ACC112 (cell line): Measurements from ENCODE around the gene MYLK4.
"Not testable (repeated sequence)": the region's sequence is repeated elsewhere in the genome, so short reads cannot be mapped to it uniquely, and the experiment has no call there.

ENCODE experiments used
- H2AFZ ChIP-seq: fragments of 200-600 bp; sonication (generic); one replicate; pipeline ENCODE4 v1.6.0; 2017; ENCODE audit warnings: antibody characterized with exemption, low read length; ENCODE audit not compliant: unreplicated experiment
- H3K27ac ChIP-seq: fragments of 200-600 bp; sonication (generic); 2 replicates; pipeline ENCODE4 v1.5.1; 2014; ENCODE audit warnings: low read depth, mild to moderate bottlenecking, antibody characterized with exemption, low read length, moderate library complexity
- H3K27me3 ChIP-seq: fragments of 200-600 bp; sonication (generic); 2 replicates; pipeline ENCODE4 v1.6.1; 2014; ENCODE audit warnings: mild to moderate bottlenecking, antibody characterized with exemption, low read length, moderate library complexity, mixed read lengths; ENCODE audit not compliant: insufficient read depth
- H3K36me3 ChIP-seq: fragments of 200-600 bp; sonication (generic); 2 replicates; pipeline ENCODE4 v1.6.1; 2016; ENCODE audit warnings: mild to moderate bottlenecking, antibody characterized with exemption, low read length, moderate library complexity, mixed read lengths; ENCODE audit not compliant: insufficient read depth
- H3K4me1 ChIP-seq: fragments of 200-600 bp; sonication (generic); one replicate; pipeline ENCODE4 v1.6.1; 2016; ENCODE audit warnings: low read length, mixed read lengths; ENCODE audit not compliant: insufficient read depth, unreplicated experiment, control insufficient read depth
- H3K4me3 ChIP-seq: fragments of 200-600 bp; sonication (generic); 2 replicates; pipeline ENCODE4 v1.5.1; 2014; ENCODE audit warnings: mild to moderate bottlenecking, low read depth, low read length
- H3K79me2 ChIP-seq: fragments of 200-600 bp; sonication (generic); one replicate; pipeline ENCODE4 v1.6.0; 2016; ENCODE audit warnings: low read length; ENCODE audit not compliant: control insufficient read depth, unreplicated experiment, insufficient read depth

Gene MYLK4

DNA sequence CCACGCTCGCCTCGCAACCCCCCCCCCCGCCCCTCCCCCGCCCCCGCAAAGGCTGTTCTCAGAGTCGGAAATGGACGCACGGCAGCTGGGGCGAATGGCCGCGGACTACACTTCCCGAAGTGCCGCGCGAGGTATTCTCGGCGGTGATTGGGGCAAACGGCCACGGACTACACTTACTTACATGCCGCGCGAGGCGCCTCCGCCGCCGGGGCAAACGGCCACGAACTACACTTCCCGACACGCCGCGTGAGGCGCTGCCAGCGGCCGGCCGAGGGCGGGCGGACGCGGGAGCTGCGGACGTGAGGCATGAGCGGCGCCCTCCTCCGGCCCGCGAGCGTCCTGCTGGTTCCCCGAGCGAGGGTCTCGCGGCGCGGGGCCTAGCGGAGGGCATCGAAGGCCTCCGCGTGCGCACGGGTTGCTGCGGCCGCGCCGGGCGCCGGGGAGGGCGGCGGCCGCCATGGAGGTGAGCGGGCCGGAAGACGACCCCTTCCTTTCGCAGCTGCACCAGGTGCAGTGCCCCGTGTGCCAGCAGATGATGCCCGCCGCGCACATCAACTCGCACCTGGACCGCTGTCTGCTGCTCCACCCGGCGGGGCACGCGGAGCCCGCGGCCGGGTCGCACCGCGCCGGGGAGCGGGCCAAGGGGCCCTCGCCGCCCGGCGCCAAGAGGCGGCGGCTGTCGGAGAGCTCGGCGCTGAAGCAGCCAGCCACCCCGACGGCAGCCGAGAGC, 14.6 kb upstream of the MYLK4 start, which contains the start of gene WRNIP1:
WRNIP1 (plus strand) TSS at position 228 of the 730 bp plus-strand sequence; CDS start at position 458, 230 bp downstream.
- Histone ChIP-seq H3K27me3 (no peaks in the 10 kb centered on the region), H3K27ac (peak within 1 kb of the TSS; percentile 93), H3K4me3 (peak within 1 kb of the TSS; percentile 87), H3K4me1 (peaks cover 17% of the 10 kb centered on the region), H3K79me2 (peaks cover 44% of the 10 kb centered on the region), H2AFZ (peak within 1 kb of the TSS; percentile 91), H3K36me3 (no peaks in the 10 kb centered on the region)

DNA sequence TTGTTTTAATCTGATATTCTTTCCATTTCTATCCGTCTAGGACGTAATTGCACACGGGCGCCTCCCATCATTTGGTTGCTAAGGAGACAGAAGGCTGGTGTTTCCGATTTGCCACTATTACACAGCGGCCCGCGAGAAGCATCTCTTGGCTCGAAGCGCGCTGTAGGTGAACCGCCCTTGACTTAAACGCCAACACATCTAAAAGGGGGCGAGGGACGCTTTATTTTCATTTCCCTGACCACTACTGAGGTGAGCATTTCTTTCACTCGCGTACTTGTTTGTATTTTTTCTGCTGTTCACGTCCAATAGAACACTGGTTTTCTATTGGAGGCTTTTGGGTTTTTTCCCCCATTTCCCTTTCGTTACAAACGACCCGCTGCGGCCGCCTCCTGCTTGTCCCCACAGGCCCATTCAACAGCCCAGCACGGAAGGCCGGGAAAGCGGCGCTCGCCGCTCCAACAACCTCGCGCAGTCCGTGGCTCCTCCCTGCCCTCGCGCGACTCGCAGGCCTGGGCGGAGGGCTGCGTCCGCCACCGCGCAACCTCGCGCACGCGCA, 14.0 kb upstream of the MYLK4 start:
- Histone ChIP-seq H3K36me3 (no peaks in the 10 kb centered on the region), H3K27me3 (no peaks in the 10 kb centered on the region), H3K4me1 (peaks cover 17% of the 10 kb centered on the region), H2AFZ (peak overlapping the region; percentile 91), H3K27ac (peak overlapping the region; percentile 93), H3K4me3 (peak overlapping the region; percentile 78), H3K79me2 (peaks cover 38% of the 10 kb centered on the region)

DNA sequence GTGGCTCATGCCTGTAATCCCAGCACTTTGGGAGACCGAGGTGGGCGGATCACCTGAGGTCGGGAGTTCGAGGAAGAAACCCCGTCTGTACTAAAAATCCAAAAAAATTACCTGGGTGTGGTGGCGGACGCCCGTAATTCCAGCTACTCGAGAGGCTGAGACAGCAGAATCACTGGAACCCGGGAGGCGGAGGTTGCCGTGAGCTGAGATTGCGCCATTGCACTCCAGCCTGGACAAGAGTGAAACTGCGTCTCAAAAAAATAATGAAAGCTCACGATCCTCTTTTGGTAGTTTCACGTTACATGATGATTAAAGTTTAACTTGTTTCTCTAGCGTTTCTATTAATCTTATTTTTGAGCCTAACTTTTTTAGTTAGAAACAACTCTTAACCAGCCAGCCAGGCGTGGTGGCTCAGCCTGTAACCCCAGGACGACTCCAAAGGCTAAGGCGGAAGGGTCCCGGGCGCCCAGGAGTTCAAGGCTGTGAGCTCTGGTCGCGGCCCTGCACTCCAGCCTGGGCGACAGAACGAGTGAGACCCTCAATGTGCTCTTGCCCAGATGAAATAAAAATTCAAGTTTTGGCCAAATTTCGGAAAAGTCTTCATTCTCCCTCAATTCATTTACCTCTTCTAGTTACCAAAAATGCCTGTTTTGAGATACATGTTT, 13.3 kb upstream of the MYLK4 start:
- Histone ChIP-seq H3K27ac (peak overlapping the region; percentile 93), H3K4me1 (peaks cover 17% of the 10 kb centered on the region), H2AFZ (peak overlapping the region; percentile 91), H3K4me3 (peak overlapping the region; percentile 78), H3K27me3 (no peaks in the 10 kb centered on the region), H3K79me2 (peaks cover 32% of the 10 kb centered on the region), H3K36me3 (no peaks in the 10 kb centered on the region)

GRCh38 chr6:2763345-2763841, 12.7 kb upstream of the MYLK4 start:
- Histone ChIP-seq H3K4me1 (peaks cover 11% of the 10 kb centered on the region), H3K27me3 (no peaks in the 10 kb centered on the region), H2AFZ (no peak overlapping the region), H3K79me2 (peaks cover 26% of the 10 kb centered on the region), H3K27ac (no peak overlapping the region), H3K4me3 (no peak overlapping the region), H3K36me3 (no peaks in the 10 kb centered on the region)

- not testable (repeated sequence) for H3K36me3 ChIP-seq, H3K4me3 ChIP-seq, H2AFZ ChIP-seq, H3K27ac ChIP-seq, H3K4me1 ChIP-seq, H3K27me3 ChIP-seq
- peaks cover 21% of the 10 kb centered on the region for H3K79me2 ChIP-seq
Observed at GRCh38 chr6:2762868-2763267, 12.1 kb upstream of the MYLK4 start.

DNA sequence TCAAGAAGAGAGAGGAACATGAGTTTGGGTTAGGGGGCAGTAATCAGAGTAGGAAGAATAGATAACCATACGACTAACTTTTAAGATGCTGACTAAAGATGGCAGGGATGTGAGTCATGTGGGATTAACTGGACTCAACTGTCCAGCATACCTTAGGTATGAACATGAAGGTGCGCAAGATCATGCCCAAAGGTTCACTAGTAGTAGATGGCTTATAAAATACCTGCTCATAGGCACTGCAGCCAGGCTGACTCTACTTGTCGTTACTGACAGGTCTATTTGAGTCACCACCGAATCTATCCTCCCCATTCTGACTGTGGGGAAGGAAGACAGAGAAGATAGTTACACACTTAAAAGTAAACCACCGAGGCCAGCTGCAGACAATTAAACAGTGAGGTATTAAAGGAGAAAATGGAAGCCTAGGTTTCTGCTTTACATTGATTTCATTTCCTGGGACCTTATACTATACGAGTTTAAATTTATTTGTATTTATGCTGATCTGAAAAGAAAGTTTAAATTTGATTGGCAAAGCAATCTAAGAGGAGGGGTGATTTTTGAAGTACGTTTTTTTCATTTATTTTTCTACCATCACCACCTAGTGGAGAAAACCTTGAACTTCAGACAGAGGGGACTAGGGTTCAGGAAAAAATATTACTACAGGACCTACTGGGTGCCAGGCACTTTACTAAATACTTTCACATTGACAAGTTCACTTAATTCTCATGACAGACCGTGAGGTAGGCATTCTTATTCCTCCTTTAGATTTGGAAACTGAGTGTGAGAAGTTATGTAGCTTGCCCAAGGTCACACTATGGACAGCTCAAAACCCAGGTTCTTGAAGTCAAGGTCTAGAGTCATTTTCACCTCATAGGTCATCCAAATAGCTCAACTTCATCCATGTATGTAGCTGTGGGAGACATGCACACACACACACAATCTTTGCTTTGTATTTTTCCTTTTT, 10.4 kb upstream of the MYLK4 start:
- H3K27ac ChIP-seq, result no peak overlapping the region
- H3K36me3 ChIP-seq, result no peaks in the 10 kb centered on the region
- no peak overlapping the region for H3K4me3 ChIP-seq
- no peak overlapping the region for H2AFZ ChIP-seq
- H3K79me2 ChIP-seq, result peaks cover 4% of the 10 kb centered on the region
- peaks cover 5% of the 10 kb centered on the region for H3K4me1 ChIP-seq
- H3K27me3 ChIP-seq, result no peaks in the 10 kb centered on the region

DNA sequence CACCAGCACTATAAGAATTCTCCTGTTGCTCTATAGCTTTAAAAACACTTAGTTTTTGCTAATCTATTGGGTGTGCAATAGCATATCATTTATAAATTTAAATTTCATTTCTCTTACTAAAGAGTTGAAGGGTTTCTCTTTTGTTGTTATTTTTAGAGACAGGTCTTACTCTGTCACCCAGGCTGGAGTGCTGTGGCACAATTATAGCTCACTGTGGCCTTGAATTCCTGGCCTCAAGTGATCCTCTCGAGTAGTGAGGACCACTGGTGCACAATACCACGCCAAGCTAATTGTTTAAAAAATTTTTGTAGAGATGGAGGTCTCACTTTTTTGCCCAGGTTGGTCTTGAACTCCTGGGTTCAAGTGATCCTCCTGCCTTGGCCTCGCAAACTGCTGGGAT, 8.3 kb upstream of the MYLK4 start:
- Histone ChIP-seq H3K27me3 (no peaks in the 10 kb centered on the region), H3K79me2 (no peaks in the 10 kb centered on the region), H2AFZ (no peak overlapping the region), H3K4me1 (peaks cover 2% of the 10 kb centered on the region), H3K36me3 (no peaks in the 10 kb centered on the region), H3K4me3 (no peak overlapping the region), H3K27ac (no peak overlapping the region)

DNA sequence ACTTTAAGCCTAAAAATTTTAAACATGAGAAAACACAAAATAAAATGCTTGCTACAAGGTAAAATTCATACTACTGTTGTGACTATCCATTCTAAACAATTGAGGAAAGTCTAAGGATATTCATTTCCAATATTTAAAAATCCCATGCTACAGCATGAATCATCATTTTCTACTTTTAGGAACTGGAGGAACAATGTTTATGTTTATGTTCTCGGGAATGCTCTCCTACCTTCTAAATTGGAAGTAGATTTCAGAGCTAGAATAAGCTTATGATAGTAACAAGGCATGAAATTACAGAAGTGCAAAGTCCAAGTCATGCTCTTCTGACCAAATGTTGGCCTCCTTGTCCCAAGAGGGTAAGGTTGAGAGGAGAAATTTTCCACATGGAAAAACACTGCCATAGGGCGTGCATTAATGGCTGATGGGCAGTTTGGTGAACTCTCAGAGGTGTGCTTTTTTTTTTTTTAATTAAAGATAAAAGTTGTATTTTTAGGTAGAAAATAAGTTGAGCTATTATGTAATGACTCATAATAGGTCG, 6.0 kb upstream of the MYLK4 start:
- H3K27ac ChIP-seq, result no peak overlapping the region
- no peaks in the 10 kb centered on the region for H3K36me3 ChIP-seq
- no peaks in the 10 kb centered on the region for H3K4me1 ChIP-seq
- H3K4me3 ChIP-seq, result no peak overlapping the region
- no peak overlapping the region for H2AFZ ChIP-seq
- no peaks in the 10 kb centered on the region for H3K27me3 ChIP-seq
- no peaks in the 10 kb centered on the region for H3K79me2 ChIP-seq

- Histone ChIP-seq H2AFZ (no peak overlapping the region), H3K79me2 (no peaks in the 10 kb centered on the region), H3K4me1 (no peaks in the 10 kb centered on the region), H3K36me3 (no peaks in the 10 kb centered on the region), H3K27me3 (no peaks in the 10 kb centered on the region), H3K4me3 (no peak overlapping the region), H3K27ac (no peak overlapping the region)
Observed at GRCh38 chr6:2756241-2756640, 5.5 kb upstream of the MYLK4 start.

GRCh38 chr6:2755456-2755855, 4.7 kb upstream of the MYLK4 start:
- H2AFZ ChIP-seq, result no peak overlapping the region
- no peaks in the 10 kb centered on the region for H3K4me1 ChIP-seq

More at GRCh38 chr6:2755456-2755855, 4.7 kb upstream of the MYLK4 start:
- Histone ChIP-seq H3K27ac (no peak overlapping the region), H3K4me3 (no peak overlapping the region), H3K36me3 (no peaks in the 10 kb centered on the region), H3K79me2 (no peaks in the 10 kb centered on the region), H3K27me3 (no peaks in the 10 kb centered on the region)
